Measurements from ENCODE around the gene CAPN14.

DNA sequence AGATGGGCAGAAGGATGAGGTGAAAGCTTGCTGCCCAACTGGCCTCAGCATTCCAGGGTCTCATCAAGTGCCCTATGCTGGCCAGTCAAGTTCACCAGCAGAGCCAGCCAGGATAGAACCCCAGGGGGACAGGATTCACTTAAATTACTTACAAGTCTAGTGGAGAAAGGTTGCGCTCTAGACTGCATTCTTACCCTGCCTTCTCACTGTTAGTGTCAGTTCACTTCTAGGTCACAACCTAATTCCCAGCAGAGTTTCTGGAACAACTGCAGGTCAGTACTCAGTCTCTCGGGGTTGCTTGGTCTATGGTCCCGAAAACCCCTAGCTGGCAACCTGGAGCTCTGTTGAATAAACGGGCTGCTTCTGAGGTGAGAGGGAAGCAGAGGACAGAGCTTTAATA, 46.2 kb downstream of the CAPN14 start:
- TF ChIP-seq POLR2A (IDR thresholded peaks at IDR 0.05), result no peak
- TF ChIP-seq, protein P1, sequence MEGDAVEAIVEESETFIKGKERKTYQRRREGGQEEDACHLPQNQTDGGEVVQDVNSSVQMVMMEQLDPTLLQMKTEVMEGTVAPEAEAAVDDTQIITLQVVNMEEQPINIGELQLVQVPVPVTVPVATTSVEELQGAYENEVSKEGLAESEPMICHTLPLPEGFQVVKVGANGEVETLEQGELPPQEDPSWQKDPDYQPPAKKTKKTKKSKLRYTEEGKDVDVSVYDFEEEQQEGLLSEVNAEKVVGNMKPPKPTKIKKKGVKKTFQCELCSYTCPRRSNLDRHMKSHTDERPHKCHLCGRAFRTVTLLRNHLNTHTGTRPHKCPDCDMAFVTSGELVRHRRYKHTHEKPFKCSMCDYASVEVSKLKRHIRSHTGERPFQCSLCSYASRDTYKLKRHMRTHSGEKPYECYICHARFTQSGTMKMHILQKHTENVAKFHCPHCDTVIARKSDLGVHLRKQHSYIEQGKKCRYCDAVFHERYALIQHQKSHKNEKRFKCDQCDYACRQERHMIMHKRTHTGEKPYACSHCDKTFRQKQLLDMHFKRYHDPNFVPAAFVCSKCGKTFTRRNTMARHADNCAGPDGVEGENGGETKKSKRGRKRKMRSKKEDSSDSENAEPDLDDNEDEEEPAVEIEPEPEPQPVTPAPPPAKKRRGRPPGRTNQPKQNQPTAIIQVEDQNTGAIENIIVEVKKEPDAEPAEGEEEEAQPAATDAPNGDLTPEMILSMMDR (IDR thresholded peaks at IDR 0.05), result no peak
- no peak for TF ChIP-seq POLR2AphosphoS5 (IDR thresholded peaks at IDR 0.05)

All from upper lobe of left lung (tissue), 4 donors.